CD8-positive, alpha-beta memory T cell (primary cell): ENCODE results near the gene ADK. TPM values are rescaled to one million over a fixed set of nuclear protein-coding genes. Genes with fewer than 3 reads are reported as not detected.

ENCODE experiments used
- CTCF ChIA-PET: fragments of 350-600 bp; sonication (Branson Sonifier 250); formaldehyde crosslinking; loops from one replicate; lab custom pipeline; 2021; ENCODE audit warnings: antibody characterized with exemption; lab: Charles Lee
- POLR2A ChIA-PET: fragments of 350-600 bp; sonication (Branson Sonifier 250); formaldehyde crosslinking; loops from one replicate; lab custom pipeline; 2021; ENCODE audit warnings: antibody characterized with exemption; lab: Charles Lee
- DNase-seq, 5 donors: peaks; one replicate each; pipeline versions ENCODE4 v3.0.0 to v3.0.0-alpha.2; 2020 to 2022; ENCODE audit warnings: mixed read lengths in 1 of 5
- H3K27ac ChIP-seq: one replicate; pipeline ENCODE4 v1.7.0; 2013; ENCODE audit warnings: low read depth, mild to moderate bottlenecking, low read length, moderate library complexity
- H3K27me3 ChIP-seq: 2 replicates; pipeline ENCODE4 v1.7.0; 2013; ENCODE audit warnings: low read length, mild to moderate bottlenecking; ENCODE audit not compliant: insufficient read depth, poor library complexity, severe bottlenecking
- H3K36me3 ChIP-seq: 2 replicates; pipeline ENCODE4 v1.7.0; 2013; ENCODE audit warnings: mild to moderate bottlenecking, low read length, moderate library complexity; ENCODE audit not compliant: insufficient read depth
- H3K4me1 ChIP-seq: 2 replicates; pipeline ENCODE4 v1.7.0; 2013; ENCODE audit warnings: mild to moderate bottlenecking, low read length, moderate library complexity; ENCODE audit not compliant: insufficient read depth
- H3K4me3 ChIP-seq: 2 replicates; pipeline ENCODE4 v1.7.0; 2013; ENCODE audit warnings: mild to moderate bottlenecking, low read length
- H3K9me3 ChIP-seq: 2 replicates; pipeline ENCODE4 v1.7.0; 2013; ENCODE audit warnings: mild to moderate bottlenecking, low read length
- H3K27ac Mint-ChIP-seq, 8 donors: one replicate each; pipeline ENCODE4 v1.8.0; 2020 to 2021; ENCODE audit warnings: mixed read lengths in 8 of 8, mild to moderate bottlenecking in 6 of 8, inconsistent platforms in 3 of 8, moderate library complexity in 3 of 8
- H3K27me3 Mint-ChIP-seq, 2 donors: one replicate each; pipeline ENCODE4 v1.8.0; 2020 to 2021; ENCODE audit warnings: mixed read lengths in 2 of 2, mild to moderate bottlenecking in 1 of 2, moderate library complexity in 1 of 2
- H3K36me3 Mint-ChIP-seq, 3 donors: one replicate each; pipeline ENCODE4 v1.8.0; 2020 to 2021; ENCODE audit warnings: mixed read lengths in 3 of 3, inconsistent platforms in 1 of 3, mild to moderate bottlenecking in 1 of 3
- H3K4me1 Mint-ChIP-seq, 3 donors: one replicate each; pipeline ENCODE4 v1.8.0; 2020 to 2021; ENCODE audit warnings: mixed read lengths in 3 of 3, inconsistent platforms in 1 of 3, mild to moderate bottlenecking in 1 of 3
- H3K4me3 Mint-ChIP-seq, 7 donors: one replicate each; pipeline ENCODE4 v1.8.0; 2020 to 2021; ENCODE audit warnings: mixed read lengths in 7 of 7, mild to moderate bottlenecking in 6 of 7, moderate library complexity in 4 of 7, inconsistent platforms in 2 of 7
- H3K9me3 Mint-ChIP-seq, 5 donors: one replicate each; pipeline ENCODE4 v1.8.0; 2020 to 2022; ENCODE audit warnings: mixed read lengths in 5 of 5, mild to moderate bottlenecking in 3 of 5, moderate library complexity in 2 of 5, inconsistent platforms in 1 of 5
- polyA plus RNA-seq: library from polyadenylated mRNA; unstranded; fragments of 300-500 nt; fragmentation: Illumina TruSeq; gene quantifications from one replicate; pipeline ENCODE4 v1.2.3, GENCODE V29; 2021
- total RNA-seq, 2 experiments: library from RNA; stranded (reverse); gene quantifications; one replicate each; pipeline ENCODE4 v1.2.3, GENCODE V29; 2021

ADK gene
- total and polyA plus RNA-seq, 3 experiments from 2014 or later: 54.1 to 65.1 (median 64.4) TPM

GRCh38 chr10:74502963-74503608 lies 352.1 kb downstream of the ADK start:
- ChIA-PET POLR2A (no interaction called here), CTCF (no interaction called here)
- H3K27me3 Mint-ChIP-seq: no peaks in the 10 kb centered on the region
- Histone ChIP-seq H3K9me3 (no peaks in the 10 kb centered on the region), H3K4me3 (no peak overlapping the region), H3K27me3 (no peaks in the 10 kb centered on the region), H3K36me3 (no peaks in the 10 kb centered on the region), H3K4me1 (no peaks in the 10 kb centered on the region), H3K27ac (no peak overlapping the region)
- peaks cover 21 to 49% (median 40%) of the 10 kb centered on the region in 3 donors for H3K36me3 Mint-ChIP-seq
- H3K4me1 Mint-ChIP-seq: peaks cover 1 to 14% (median 6%) of the 10 kb centered on the region in 3 donors
- H3K27ac Mint-ChIP-seq: peak overlapping the region in 2 of 8 donors; percentile 3 to 29
- H3K9me3 Mint-ChIP-seq: peaks cover 0 to 8% (median 4%) of the 10 kb centered on the region in 5 donors
- no peak for DNase-seq
- H3K4me3 Mint-ChIP-seq: no peak overlapping the region

GRCh38 chr10:74507951-74508350 lies 356.9 kb downstream of the ADK start:
- H3K36me3 Mint-ChIP-seq: peaks cover 21 to 65% (median 62%) of the 10 kb centered on the region in 3 donors
- POLR2A ChIA-PET: no interaction called here

GRCh38 chr10:74510594-74510993 lies 359.6 kb downstream of the ADK start:
- POLR2A ChIA-PET: no interaction called here
- Histone ChIP-seq H3K36me3 (no peaks in the 10 kb centered on the region), H3K27me3 (no peaks in the 10 kb centered on the region), H3K27ac (no peak overlapping the region), H3K9me3 (peaks cover 8% of the 10 kb centered on the region), H3K4me1 (no peaks in the 10 kb centered on the region), H3K4me3 (no peak overlapping the region)
- H3K4me3 Mint-ChIP-seq: no peak overlapping the region
- H3K9me3 Mint-ChIP-seq: peaks cover 32 to 50% (median 50%) of the 10 kb centered on the region in 5 donors
- H3K36me3 Mint-ChIP-seq: peaks cover 24 to 72% (median 61%) of the 10 kb centered on the region in 3 donors
- H3K27me3 Mint-ChIP-seq: peaks cover 0 to 1% of the 10 kb centered on the region in 2 donors
- no peak for DNase-seq
- peak overlapping the region in 2 of 8 donors; percentile 9 to 26 for H3K27ac Mint-ChIP-seq
- CTCF ChIA-PET: no interaction called here
- H3K4me1 Mint-ChIP-seq: peaks cover 0 to 1% (median 0%) of the 10 kb centered on the region in 3 donors

More at GRCh38 chr10:74507951-74508350, 356.9 kb downstream of the ADK start:
- Mint-ChIP-seq H3K9me3 (peaks cover 18 to 38% (median 24%) of the 10 kb centered on the region in 5 donors), H3K4me3 (no peak overlapping the region), H3K27ac (no peak overlapping the region), H3K27me3 (peaks cover 0 to 1% of the 10 kb centered on the region in 2 donors), H3K4me1 (peaks cover 0 to 8% (median 1%) of the 10 kb centered on the region in 3 donors)
- no peak for DNase-seq
- CTCF ChIA-PET: no interaction called here
- H3K9me3 ChIP-seq: no peaks in the 10 kb centered on the region
- no peak overlapping the region for H3K27ac ChIP-seq
- H3K27me3 ChIP-seq: no peaks in the 10 kb centered on the region
- no peak overlapping the region for H3K4me3 ChIP-seq
- no peaks in the 10 kb centered on the region for H3K4me1 ChIP-seq
- no peaks in the 10 kb centered on the region for H3K36me3 ChIP-seq

- Histone ChIP-seq H3K27me3 (no peaks in the 10 kb centered on the region), H3K4me1 (no peaks in the 10 kb centered on the region), H3K9me3 (peaks cover 8% of the 10 kb centered on the region), H3K36me3 (no peaks in the 10 kb centered on the region), H3K4me3 (no peak overlapping the region), H3K27ac (no peak overlapping the region)
- Mint-ChIP-seq H3K36me3 (peaks cover 24 to 70% (median 60%) of the 10 kb centered on the region in 3 donors), H3K27ac (no peak overlapping the region), H3K4me1 (peaks cover 0 to 1% (median 0%) of the 10 kb centered on the region in 3 donors), H3K4me3 (no peak overlapping the region), H3K9me3 (peaks cover 35 to 51% (median 50%) of the 10 kb centered on the region in 5 donors), H3K27me3 (peaks cover 0 to 1% of the 10 kb centered on the region in 2 donors)
- DNase-seq: no peak
- ChIA-PET POLR2A (no interaction called here), CTCF (no interaction called here)
These were observed 360.0 kb downstream of the ADK start for GRCh38 chr10:74511051-74511450.

GRCh38 chr10:74514322-74514721 lies 363.3 kb downstream of the ADK start:
- H3K4me3 ChIP-seq: no peak overlapping the region
- H3K4me1 ChIP-seq: no peaks in the 10 kb centered on the region
- H3K27ac ChIP-seq: no peak overlapping the region
- H3K27me3 ChIP-seq: no peaks in the 10 kb centered on the region
- DNase-seq: no peak
- peaks cover 23 to 69% (median 50%) of the 10 kb centered on the region in 3 donors for H3K36me3 Mint-ChIP-seq
- H3K4me3 Mint-ChIP-seq: no peak overlapping the region
- no peak overlapping the region for H3K27ac Mint-ChIP-seq
- H3K4me1 Mint-ChIP-seq: peaks cover 0 to 1% (median 0%) of the 10 kb centered on the region in 3 donors
- H3K36me3 ChIP-seq: no peaks in the 10 kb centered on the region
- H3K9me3 Mint-ChIP-seq: peaks cover 37 to 54% (median 51%) of the 10 kb centered on the region in 5 donors
- H3K9me3 ChIP-seq: peaks cover 8% of the 10 kb centered on the region
- H3K27me3 Mint-ChIP-seq: peaks cover 0 to 1% of the 10 kb centered on the region in 2 donors
- POLR2A ChIA-PET: interaction anchor here (0.7 kb wide), 1 partner anchor 88 kb away, joined by 3 read pairs; no protein-coding TSS in a partner anchor
- CTCF ChIA-PET: no interaction called here

GRCh38 chr10:74518061-74518460 lies 367.0 kb downstream of the ADK start:
- CTCF ChIA-PET: no interaction called here
- DNase-seq: no peak
- Histone ChIP-seq H3K4me3 (no peak overlapping the region), H3K27me3 (no peaks in the 10 kb centered on the region), H3K4me1 (no peaks in the 10 kb centered on the region), H3K9me3 (peaks cover 8% of the 10 kb centered on the region), H3K36me3 (no peaks in the 10 kb centered on the region), H3K27ac (no peak overlapping the region)
- H3K4me1 Mint-ChIP-seq: no peaks in the 10 kb centered on the region
- no peak overlapping the region for H3K27ac Mint-ChIP-seq
- H3K36me3 Mint-ChIP-seq: peaks cover 18 to 37% (median 24%) of the 10 kb centered on the region in 3 donors
- POLR2A ChIA-PET: no interaction called here
- no peaks in the 10 kb centered on the region for H3K27me3 Mint-ChIP-seq
- H3K4me3 Mint-ChIP-seq: no peak overlapping the region
- peaks cover 20 to 28% (median 27%) of the 10 kb centered on the region in 5 donors for H3K9me3 Mint-ChIP-seq

- ChIA-PET CTCF (no interaction called here), POLR2A (no interaction called here)
- no peak overlapping the region for H3K4me3 ChIP-seq
- no peaks in the 10 kb centered on the region for H3K9me3 ChIP-seq
- Mint-ChIP-seq H3K27ac (no peak overlapping the region), H3K4me3 (no peak overlapping the region), H3K9me3 (no peaks in the 10 kb centered on the region), H3K36me3 (peaks cover 8 to 12% (median 8%) of the 10 kb centered on the region in 3 donors), H3K27me3 (no peaks in the 10 kb centered on the region), H3K4me1 (peaks cover 0 to 5% (median 0%) of the 10 kb centered on the region in 3 donors)
- H3K4me1 ChIP-seq: no peaks in the 10 kb centered on the region
- no peak for DNase-seq
- H3K36me3 ChIP-seq: no peaks in the 10 kb centered on the region
- H3K27me3 ChIP-seq: no peaks in the 10 kb centered on the region
- no peak overlapping the region for H3K27ac ChIP-seq
These were observed 370.5 kb downstream of the ADK start for GRCh38 chr10:74521526-74521925.

GRCh38 chr10:74523199-74523598 lies 372.2 kb downstream of the ADK start:
- Mint-ChIP-seq H3K36me3 (peaks cover 13 to 17% (median 17%) of the 10 kb centered on the region in 3 donors), H3K27me3 (no peaks in the 10 kb centered on the region), H3K4me3 (no peak overlapping the region), H3K9me3 (no peaks in the 10 kb centered on the region), H3K4me1 (peaks cover 0 to 5% (median 0%) of the 10 kb centered on the region in 3 donors), H3K27ac (no peak overlapping the region)
- Histone ChIP-seq H3K36me3 (no peaks in the 10 kb centered on the region), H3K9me3 (no peaks in the 10 kb centered on the region), H3K4me3 (no peak overlapping the region), H3K4me1 (no peaks in the 10 kb centered on the region), H3K27ac (no peak overlapping the region), H3K27me3 (no peaks in the 10 kb centered on the region)
- POLR2A ChIA-PET: no interaction called here
- CTCF ChIA-PET: no interaction called here
- DNase-seq: no peak
